ENCODE measurements around the gene GPR153.

The GPR153 gene

DNA sequence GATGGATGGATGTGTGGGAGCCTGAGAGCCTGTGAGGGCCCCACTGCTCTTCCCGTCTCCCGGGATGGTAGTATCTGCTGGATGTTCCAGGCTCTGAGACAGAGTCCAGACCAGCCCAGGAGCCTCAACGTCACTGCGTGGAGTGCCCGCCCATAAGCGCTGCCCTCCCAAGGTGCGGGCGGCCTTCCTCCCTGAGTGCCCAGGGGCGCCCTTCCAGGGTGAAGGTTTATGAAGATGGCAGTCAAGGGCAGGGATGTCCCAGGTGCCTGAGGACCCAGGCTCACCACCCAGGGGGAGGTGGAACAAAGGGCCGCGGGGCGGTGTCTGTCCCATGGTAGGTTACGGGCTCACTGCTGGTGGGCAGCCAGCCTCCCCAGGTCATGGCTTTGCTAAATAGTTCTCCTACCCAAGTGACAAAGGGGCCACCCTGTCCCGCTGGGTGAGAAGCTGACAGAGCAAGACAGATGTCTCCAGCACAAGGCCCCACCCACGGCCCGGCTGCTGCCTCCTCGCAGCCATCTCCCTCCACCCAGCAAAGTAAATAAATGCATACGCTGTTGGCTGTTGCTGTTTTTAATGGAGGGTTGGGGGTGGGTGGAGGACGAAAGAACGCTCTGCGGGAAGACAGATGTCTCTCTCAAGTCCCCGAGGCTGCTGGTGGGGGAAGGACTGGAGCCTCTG, 9.0 kb upstream of the GPR153 start:
- DNase-seq (ENCODE audit: low read depth in 2 of 2): no peak

DNA sequence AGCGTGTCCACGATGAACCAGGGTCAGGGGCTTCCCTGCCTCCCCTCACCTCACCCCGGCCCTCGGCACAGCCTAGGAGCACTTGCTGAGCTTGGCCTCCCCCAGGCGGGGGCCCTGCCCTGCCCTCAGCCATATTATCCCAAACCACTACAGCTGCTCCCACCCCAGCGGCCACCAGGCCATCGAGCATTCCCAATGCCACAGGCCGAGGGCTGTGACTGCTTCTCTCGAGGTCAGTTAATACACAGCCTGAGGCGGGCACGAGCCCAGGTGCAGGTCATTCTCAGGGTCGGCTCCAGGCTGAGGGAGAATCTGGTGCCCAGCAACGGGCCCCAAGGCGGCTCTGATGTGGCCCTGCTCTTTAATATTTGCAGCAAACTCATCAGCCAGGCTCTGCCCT, 8.4 kb upstream of the GPR153 start:
- DNase-seq (ENCODE audit: low read depth in 2 of 2): no peak

DNA sequence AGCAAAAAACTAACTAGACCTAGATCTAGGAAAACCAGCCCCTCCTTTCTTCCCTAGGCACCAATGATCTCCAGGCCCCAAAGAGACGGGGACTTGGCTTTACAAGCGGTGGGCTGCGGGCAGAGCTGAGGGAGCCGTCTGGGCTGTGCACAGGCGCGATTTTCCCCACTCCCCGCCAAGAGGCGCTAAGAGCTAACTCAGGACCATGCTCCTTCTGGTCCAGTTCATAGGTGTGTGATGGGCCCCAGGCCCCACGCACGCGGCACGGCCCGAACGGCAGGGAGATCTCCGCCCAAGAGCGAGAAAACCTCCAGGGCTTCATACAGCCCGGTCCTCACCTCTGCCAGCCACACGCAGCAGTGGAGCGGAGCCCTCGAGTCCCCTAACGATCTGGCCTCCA, 7.5 kb upstream of the GPR153 start:
- no peak for DNase-seq (ENCODE audit: low read depth in 2 of 2)

DNA sequence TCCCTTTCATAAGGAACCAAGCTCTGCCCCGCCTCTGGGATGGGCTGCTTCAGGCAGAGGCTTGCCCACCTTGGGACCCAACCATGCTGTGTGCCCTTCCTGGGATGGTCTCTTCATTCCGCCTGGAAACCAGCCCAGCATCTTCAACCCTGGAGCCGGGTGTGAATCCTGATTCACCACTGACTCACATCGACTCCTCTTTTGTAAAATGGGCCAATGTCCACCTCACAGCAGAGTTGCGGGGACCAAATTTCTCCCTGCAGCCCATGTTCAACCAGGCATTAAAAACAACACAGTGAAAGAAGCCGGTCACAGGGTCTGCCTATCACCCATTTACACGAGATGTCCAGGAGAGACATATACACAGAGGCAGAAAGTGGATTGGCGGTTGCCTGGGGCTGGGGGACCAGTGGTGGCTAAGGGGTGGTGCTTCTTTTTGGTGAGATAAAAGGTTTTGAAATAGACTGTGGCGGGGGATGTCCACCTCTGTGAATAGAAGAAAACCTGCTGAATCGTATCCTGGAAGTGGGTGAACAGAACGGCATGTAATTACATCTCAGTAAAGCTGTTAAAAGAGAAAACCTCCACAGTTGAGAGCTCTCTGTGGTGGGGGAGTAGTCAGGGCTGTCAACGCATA, 6.9 kb upstream of the GPR153 start:
- no peak for DNase-seq (ENCODE audit: low read depth in 2 of 2)

DNA sequence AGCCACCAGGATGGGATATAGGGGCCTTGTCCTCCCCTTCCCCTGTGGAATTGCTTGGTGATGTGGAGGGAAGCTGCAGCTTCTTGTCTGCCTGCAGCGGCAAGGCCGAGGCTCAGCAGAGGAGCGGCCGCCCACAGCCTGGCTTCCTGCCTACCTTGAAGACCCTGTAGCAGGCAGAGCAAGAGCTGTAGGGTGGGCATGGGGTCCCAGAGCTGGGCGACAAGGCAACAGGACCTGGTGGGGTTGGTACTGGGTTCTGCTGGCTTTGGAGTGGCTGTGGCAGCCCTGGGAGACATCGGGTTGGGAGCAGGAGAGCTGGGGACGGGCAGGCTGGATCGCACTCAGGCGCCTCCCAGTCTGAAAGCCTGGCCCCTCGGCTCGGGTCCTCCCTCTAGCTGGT, 5.7 kb upstream of the GPR153 start:
- DNase-seq (ENCODE audit: low read depth in 2 of 2): no peak

DNA sequence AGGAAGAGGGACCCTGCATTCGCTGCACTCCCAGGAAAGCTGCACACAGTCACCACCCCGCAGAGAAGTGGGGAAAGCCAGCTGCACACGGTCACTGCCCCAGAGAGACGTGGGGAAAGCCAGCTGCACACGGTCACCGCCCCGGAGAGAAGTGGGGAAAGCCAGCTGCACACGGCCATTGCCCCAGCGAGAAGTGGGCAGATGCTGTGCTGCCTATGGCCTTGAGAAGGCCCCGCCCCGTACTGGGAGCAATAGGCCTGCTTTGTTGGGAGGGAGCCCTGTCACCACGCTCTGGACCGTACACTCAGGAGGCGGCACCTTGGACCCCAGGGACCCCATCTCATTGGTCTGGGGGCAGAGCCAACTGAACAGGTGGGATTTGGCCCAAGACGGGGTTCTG, 4.3 kb upstream of the GPR153 start:
- DNase-seq (ENCODE audit: low read depth in 2 of 2): no peak

DNA sequence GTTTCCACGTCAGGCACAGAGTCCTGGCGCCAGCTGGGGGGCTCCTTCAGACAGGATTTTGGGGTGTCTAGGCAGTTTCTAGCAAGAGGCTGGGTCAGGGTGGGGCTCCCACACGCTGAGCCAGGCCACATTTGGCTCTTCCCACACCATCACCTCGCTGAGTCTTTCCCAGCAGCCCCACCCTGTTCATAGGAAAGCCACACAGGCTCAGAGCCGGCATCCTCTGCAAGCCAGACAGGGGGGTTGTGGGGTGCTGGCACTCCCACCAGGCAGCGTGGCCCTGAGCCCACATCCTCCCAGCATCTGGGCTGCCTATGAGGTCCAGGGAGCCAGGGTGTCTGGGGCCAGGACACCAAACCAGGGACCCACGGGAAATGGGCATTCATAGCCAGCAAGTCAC, 2.8 kb upstream of the GPR153 start:
- DNase-seq (ENCODE audit: low read depth in 2 of 2): no peak

DNA sequence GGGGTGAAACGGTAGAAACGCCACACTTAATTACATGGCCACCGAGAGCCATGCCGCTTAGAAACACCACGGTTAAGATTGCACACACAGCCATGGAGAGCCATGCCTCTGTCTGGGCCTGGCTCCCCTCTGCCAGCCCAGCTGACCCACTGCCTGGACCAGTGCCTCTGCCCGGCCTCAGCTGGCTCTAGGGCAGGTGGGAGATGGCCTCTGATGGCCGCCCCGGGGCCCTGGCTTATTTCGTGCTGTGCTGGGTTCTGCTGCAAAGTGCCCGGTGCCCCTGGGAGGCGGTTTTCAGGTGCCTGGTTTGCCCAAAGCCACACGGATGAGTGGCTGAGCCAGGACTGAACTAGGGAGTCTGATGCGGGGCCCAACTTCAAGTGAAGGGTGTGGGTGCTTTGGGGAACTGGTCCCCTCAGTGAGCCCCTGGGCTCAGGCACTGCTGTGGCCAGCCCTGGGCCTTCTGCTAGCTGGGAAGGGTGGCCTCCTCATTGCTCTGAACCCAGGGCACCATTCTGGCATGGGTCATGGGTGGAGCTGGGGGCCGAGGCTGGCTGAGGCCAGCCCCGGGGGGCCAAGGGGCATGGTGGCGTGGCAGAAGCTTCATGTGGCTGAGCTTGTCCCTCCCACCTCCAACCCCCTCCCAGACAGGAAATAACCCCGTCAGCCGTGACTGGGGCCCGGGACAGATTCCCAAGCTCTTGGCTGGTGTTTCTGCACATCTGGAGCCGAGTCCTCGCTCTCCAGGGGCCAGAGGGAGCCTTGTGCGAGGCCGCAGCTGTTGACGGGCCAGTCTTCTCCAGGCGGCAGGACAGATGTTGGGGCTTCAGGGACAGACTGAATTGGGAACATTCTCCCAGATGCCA, 1.9 kb upstream of the GPR153 start:
- no peak for DNase-seq (ENCODE audit: low read depth in 2 of 2)

DNA sequence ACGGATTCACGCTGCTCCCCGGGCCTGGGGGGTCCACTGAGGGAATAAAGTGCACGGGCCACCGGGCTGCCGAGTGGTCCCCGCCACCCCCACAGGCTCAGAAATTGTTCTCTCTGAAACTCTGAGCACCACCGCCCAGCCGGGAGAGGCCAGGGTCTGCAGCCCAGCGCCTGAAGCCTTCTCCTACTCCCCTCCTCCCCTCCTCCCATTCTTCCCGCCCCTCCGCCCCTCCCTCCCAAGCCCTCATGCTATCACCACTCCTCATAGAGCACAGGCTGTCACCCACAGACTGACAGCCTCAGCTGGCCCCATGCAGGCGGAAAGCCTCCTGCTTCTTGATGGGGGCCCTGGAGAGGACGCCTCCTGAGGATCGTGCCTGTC, 707 bp upstream of the GPR153 start:
- no peak for DNase-seq (ENCODE audit: low read depth in 2 of 2)

DNA sequence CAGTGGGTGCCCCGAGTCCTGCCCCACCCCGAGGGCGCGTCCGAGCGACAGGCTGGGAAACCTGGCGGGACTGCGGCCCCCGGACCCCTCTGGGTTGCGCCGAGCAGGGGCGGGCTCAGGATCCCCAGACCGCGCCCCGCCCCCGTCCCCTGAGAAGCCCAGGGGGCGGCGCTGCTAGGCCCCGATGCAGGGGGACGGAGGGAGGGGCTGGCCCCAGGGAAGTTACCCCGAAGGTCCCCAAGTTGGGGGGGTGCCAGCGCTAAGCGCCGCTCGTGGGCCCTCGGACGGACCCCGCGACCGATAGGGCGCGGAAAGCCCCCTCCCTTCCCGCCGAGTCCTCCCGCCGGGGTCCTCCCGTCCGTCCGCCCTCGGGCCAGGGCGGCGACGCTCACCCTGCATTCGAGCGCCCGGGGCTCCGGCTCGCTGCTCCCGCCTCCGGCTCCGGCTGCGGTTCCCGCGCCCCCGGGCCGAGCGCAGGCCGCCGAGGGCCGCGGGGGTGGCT, 414 bp downstream of the GPR153 start:
- no peak for DNase-seq (ENCODE audit: low read depth in 2 of 2)

DNA sequence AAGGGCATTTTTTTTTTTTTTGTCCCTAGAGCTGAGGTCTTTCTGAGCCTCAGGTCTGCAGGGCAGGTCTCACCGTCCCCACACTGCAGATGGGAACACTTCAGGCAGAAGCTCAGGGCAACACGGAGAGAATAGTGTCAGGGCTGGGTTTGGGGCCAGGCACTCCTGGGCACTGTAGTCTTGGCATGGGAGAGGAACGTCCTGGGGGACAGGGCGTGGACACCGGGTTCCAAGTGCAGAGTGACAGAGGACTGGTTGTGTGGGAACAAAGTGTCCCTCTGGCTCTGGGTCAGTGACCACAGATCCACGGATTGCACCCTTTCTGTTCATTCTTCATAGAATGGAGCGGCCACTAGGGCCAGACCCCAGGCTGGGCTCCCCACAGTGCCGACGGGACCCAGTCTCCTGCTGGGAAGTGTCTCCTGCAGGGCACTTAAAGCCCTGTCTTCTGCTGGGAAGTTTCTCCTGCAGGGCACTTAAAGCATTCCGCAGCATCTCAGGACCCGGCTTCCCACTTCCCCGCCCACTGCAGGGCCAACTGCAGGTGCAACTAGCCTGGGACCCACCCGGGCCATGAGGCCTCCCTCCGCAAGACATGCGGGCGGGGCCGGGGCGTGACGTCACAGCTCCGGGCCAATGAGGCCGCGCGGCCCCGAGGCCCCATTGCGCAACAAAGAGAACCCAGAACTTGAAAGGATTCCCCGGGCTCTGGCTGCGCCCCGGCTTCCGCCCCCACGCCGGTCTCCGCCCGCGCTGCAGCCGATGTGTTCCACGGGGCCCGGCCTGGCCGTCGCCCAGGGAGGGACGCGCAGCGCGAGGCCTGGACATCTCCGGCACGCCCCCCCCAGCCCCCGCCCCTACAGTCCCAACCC, 1.2 kb downstream of the GPR153 start:
- peak; percentile 43 to 69 for DNase-seq (ENCODE audit: low read depth in 2 of 2)

DNA sequence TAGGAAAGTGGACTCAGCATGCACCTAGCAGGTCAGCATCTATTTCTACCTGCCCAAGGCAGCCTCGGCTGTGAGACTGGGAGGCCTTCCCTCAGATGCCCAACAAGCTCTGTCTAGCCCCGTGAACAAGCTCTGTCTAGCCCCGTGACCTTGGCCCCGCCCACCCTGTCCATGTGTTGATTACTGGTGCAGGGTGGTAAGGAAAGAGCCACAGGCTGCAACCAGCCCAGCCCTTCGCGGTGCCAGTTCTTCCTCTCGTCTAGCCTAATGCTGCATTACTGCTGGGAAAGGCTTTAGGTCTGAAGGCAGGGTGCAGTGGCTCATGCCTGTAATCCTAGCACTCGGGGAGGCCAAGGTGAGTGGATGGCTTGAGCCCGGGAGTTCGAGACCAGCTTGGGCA, 2.2 kb downstream of the GPR153 start:
- no peak for DNase-seq (ENCODE audit: low read depth in 2 of 2)

DNA sequence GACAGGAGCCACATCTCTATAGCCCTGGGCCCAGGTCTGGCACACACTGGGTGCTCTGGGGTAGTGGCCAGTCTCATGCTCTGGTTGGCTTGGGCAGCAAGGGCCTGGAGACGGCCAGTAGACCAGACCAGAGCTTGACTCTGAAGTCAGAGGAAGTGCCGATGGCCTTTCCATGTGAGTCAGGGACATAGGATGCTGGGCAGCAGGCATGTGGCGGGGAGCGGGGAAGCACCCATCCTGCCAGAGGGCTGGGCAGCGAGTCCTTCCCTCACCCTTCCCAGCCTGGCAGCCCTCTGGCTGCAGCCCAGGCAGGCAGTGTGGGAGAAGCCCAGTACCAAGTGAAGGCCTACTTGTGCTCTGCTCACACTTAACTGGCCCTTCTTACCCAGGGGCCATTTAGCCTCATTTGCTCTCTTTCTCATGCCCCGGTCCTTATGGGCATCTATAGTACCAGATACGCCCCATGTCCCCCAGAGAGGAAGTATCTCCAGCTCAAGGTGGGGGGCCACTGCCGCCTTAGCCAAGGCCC, 3.3 kb downstream of the GPR153 start:
- no peak for DNase-seq (ENCODE audit: low read depth in 2 of 2)

DNA sequence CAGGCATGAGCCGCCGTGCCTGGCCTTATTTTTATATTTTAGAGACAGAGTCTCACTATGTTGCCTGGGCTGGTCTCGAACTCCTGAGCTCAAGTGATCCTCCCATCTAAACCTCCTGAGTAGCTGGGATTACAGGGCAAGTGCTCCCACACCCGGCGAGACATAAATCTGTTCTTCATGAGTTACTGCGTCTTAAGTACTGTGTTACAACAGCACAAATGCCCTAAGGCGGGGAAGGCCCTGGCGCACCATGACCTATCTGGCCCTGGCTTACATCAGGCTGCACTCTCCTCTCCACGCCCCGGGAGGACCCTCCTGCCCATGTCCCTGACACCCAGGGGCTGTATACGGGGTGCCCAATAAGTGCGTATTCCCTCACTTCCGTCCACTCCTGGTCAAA, 4.3 kb downstream of the GPR153 start:
- no peak for DNase-seq (ENCODE audit: low read depth in 2 of 2)

DNA sequence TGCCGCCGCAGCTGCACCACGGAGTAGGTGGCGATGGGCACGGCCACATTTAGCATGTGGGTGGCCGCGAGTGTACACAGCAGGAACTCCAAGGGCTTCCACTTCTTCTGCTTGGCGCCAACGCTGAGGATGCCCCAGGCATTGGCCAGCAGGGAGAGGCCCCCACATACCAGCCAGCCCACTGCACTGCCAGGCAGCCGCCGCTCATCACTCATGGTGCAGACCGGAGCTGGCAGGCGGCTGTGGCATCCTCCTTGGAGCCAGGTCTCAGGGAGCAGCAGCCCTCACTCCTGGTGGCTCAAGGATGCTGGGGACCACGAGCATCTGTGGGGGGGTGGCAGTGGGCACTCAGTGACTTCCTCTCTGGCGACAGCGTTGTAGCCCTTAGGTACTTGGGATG, 6.2 kb downstream of the GPR153 start:
- DNase-seq (ENCODE audit: low read depth in 2 of 2): no peak

DNA sequence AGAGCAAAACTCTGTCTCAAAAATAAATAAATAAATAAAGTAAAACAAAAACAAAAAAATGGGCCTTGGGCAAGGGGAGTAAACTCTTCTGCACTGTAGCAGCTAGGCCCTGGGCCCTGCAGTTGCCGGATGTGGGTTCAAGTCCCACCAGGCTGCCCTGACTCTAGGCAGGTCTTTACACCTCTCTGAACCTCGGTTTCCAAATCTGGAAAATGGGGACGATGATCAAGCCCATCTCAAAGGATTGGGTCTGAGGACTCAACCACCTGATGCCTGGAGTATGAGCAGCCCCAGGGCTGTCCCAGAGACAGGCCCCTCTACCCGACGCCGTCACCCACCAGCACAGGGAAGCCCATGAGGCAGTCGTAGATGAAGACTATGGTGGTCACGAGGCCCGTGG, 7.5 kb downstream of the GPR153 start:
- no peak for DNase-seq (ENCODE audit: low read depth in 2 of 2)

DNA sequence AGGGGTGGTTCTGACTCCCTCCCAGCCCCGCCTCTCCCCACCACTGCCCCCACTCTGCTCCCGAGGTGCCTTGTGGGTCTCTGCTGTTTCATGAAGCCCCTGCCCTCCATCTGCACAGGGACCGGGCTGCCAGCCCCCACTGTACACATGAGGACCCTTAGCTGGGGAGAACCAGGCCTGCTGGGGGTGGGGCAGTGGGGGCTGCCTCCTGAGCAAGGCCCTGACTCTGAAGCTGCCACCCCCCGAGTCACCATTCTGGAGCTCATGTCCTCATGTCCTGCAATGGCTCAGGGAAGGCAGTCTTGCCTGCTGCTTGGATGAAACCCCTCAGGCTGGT, 8.6 kb downstream of the GPR153 start:
- no peak for DNase-seq (ENCODE audit: low read depth in 2 of 2)

DNA sequence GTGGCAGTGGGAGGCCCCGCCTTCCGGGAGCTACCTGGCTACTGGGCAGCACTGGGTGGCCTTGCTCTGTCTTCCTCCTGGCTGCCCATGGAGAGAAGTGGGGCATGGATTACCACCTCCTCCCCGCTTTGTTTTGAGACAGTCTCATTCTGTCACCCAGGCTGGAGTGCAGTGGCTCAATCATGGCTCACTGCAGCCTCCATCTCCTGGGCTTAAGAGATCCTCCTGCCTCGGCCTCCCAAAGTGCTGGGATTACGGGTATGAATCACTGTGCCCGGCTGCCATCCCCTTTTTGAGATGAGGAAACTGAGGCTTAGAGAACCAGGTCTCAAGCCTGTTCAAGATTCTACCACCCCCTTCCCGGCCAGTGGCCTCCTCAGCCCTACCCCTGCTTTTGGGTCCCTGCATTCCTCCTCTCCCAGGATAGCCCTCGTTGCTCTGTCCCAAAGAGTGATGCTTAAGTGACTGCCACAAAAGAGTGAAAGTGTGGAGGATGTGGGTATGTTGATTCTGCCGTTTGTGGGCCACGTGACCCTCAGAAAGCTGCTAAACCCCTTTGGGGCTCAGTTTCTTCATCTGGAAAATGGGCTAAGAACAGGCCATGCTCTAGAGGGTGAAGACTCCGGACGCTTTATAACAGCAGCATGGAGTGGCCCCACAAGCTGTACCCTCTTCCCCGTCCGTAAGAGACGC, 9.1 kb downstream of the GPR153 start:
- DNase-seq (ENCODE audit: low read depth in 2 of 2): no peak

DNA sequence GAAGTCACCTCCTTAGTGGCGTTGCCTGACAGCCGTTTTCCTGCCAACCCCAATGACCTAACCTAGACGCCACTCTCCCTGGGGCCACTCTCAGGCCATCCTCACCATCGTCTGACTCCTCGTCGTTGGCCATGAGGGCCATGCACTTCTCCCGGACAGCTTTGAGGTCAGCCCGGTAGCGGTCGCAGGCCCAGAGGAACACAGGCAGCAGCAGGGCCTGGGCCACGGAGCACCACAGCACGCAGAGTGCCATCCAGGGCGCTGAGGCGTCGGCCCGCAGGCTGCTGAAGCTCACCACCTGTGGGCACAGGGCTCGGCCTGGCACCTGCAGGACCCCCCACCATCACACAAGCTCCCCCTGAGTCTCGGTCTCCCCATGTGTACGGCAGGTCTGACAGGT, 9.7 kb downstream of the GPR153 start:
- DNase-seq (ENCODE audit: low read depth in 2 of 2): no peak

DNA sequence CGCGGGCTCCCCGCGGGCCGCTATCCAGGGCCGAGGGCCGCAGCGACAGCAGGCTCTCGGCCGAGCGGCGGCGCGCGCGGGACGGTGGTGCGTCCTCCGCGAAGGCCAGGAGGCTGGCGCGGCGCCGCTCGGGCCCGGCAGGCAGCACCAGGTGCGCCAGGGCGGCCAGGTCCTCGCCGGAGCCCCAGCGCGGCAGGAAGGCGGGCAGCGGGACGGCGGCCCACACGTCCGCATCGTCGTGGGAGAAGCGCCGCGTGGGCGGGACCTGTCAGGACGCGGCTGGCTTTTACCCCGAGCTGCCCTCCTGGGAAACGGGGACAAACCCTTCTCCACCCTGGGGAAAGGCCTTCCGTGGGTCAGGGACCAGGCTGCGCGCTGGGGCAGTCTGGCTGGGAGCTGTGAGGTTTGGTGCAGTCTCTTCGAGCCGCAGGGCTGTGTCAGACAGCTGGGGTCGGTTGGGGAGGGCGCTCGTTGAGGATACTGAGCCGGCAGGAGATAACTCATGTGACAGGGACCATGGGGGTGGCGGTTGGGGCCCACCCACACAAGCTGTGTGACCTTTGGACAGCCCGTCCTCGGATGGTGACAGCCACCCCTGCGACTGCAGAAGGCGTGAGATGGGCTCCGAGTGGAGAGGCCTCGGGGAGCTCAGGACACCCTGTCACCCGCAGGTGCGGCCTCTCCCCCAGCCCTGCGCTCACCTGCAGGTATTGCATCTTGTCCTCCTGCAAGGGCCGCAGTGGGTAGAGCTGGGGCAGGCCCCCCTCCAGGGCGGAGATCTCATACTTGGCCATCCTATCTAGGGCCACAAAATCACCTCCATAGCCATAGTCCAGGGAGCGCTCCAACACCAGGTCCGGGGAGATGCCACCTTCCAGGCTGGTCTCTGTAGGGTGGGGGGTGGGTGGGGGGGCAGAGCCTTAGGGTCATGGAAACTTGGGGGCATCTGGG, 10.9 kb downstream of the GPR153 start:
- DNase-seq (ENCODE audit: low read depth in 2 of 2): no peak
